Activated CD8-positive, alpha-beta memory T cell treated with anti-CD3 and anti-CD28 coated beads for 36 hours (primary cell): Measurements from ENCODE around the gene ARCN1. TPM values are rescaled to one million over a fixed set of nuclear protein-coding genes. Genes with fewer than 3 reads are reported as not detected.

Experiments used
- CTCF ChIA-PET: fragments of 350-600 bp; sonication (Branson Sonifier 250); formaldehyde crosslinking; loops from one replicate; lab custom pipeline; 2021; ENCODE audit warnings: antibody characterized with exemption; lab: Charles Lee
- POLR2A ChIA-PET: fragments of 350-600 bp; sonication (Branson Sonifier 250); formaldehyde crosslinking; loops from one replicate; lab custom pipeline; 2021; ENCODE audit warnings: antibody characterized with exemption; lab: Charles Lee
- total RNA-seq, 2 experiments: library from RNA; stranded (reverse); gene quantifications; one replicate each; pipeline ENCODE4 v1.2.3, GENCODE V29; 2021

ARCN1 gene
- total RNA-seq, 2 experiments from 2014 or later = 146 to 148 TPM

- CTCF ChIA-PET = interaction anchor here (5.3 kb wide), 1 partner anchor 10 kb away, joined by 61 read pairs; the partner anchor contains the start of gene PHLDB1
Measured at GRCh38 chr11:118596224-118597146, 24.3 kb downstream of the ARCN1 start.

GRCh38 chr11:118597556-118597955 is 25.3 kb downstream of the ARCN1 start:
- ChIA-PET CTCF (interaction anchor here (2.2 kb wide), 1 partner anchor 15 kb away, joined by 7 read pairs; no protein-coding TSS in a partner anchor), POLR2A (no interaction called here)

More at GRCh38 chr11:118596224-118597146, 24.3 kb downstream of the ARCN1 start:
- POLR2A ChIA-PET = no interaction called here

- ChIA-PET POLR2A (no interaction called here), CTCF (interaction anchor here (1.2 kb wide), 1 partner anchor 9 kb away, joined by 3 read pairs; no protein-coding TSS in a partner anchor)
Measured at GRCh38 chr11:118602331-118602730, 30.1 kb downstream of the ARCN1 start.

- POLR2A ChIA-PET = interaction anchor here (0.5 to 0.7 kb wide), 2 partner anchors 241 to 1746 kb away, joined by 4 to 5 read pairs; no protein-coding TSS in a partner anchor
- CTCF ChIA-PET = interaction anchor here (0.7 to 6.5 kb wide), 3 partner anchors 10 to 27 kb away, joined by 3 to 61 read pairs (median 6); no protein-coding TSS in a partner anchor
Measured at GRCh38 chr11:118603709-118604108, 31.5 kb downstream of the ARCN1 start.

GRCh38 chr11:118604566-118604965 is 32.4 kb downstream of the ARCN1 start:
- CTCF ChIA-PET = interaction anchor here (2.1 to 6.5 kb wide), 2 partner anchors 9 to 11 kb away, joined by 6 to 61 read pairs; no protein-coding TSS in a partner anchor
- POLR2A ChIA-PET = interaction anchor here (0.7 kb wide), 1 partner anchor 1747 kb away, joined by 4 read pairs; no protein-coding TSS in a partner anchor

- ChIA-PET POLR2A (no interaction called here), CTCF (interaction anchor here (2.0 to 6.5 kb wide), 3 partner anchors 8 to 13 kb away, joined by 4 to 61 read pairs (median 6); no protein-coding TSS in a partner anchor)
Measured at GRCh38 chr11:118605116-118605867, 33.1 kb downstream of the ARCN1 start.

- POLR2A ChIA-PET = interaction anchor here (0.5 to 0.6 kb wide), 2 partner anchors 8 to 168 kb away, joined by 7 to 10 read pairs; no protein-coding TSS in a partner anchor
- CTCF ChIA-PET = interaction anchor here (2.0 to 6.5 kb wide), 2 partner anchors 12 to 13 kb away, joined by 4 to 61 read pairs; no protein-coding TSS in a partner anchor
Measured at GRCh38 chr11:118606157-118606843, 34.1 kb downstream of the ARCN1 start.

- ChIA-PET POLR2A (interaction anchor here (0.5 to 0.6 kb wide), 3 partner anchors 9 to 168 kb away, joined by 4 to 10 read pairs (median 7); no protein-coding TSS in a partner anchor), CTCF (interaction anchor here (0.5 to 6.5 kb wide), 3 partner anchors 12 to 197 kb away, joined by 4 to 61 read pairs (median 4); no protein-coding TSS in a partner anchor)
Measured at GRCh38 chr11:118606844-118607228, 34.6 kb downstream of the ARCN1 start.

GRCh38 chr11:118607401-118608359 is 35.5 kb downstream of the ARCN1 start, which contains the start of gene PHLDB1:
Gene PHLDB1 (plus strand): TSS chr11:118607615. CDS start chr11:118613837, 6,222 bp downstream.
- POLR2A ChIA-PET = interaction anchor here (0.6 kb wide), 1 partner anchor 28 kb away, joined by 4 read pairs; no protein-coding TSS in a partner anchor

GRCh38 chr11:118608360-118609227 is 36.4 kb downstream of the ARCN1 start:
- POLR2A ChIA-PET = interaction anchor here (0.5 to 0.6 kb wide), 2 partner anchors 261 to 487 kb away, joined by 3 read pairs; no protein-coding TSS in a partner anchor

More at GRCh38 chr11:118607401-118608359, 35.5 kb downstream of the ARCN1 start, which contains the start of gene PHLDB1:
- CTCF ChIA-PET = interaction anchor here (0.5 to 6.5 kb wide), 4 partner anchors 7 to 197 kb away, joined by 3 to 61 read pairs (median 4); no protein-coding TSS in a partner anchor

GRCh38 chr11:118609380-118610224 is 37.4 kb downstream of the ARCN1 start:
- ChIA-PET CTCF (interaction anchor here (0.5 to 6.5 kb wide), 14 partner anchors 9 to 391 kb away, joined by 3 to 61 read pairs (median 3); no protein-coding TSS in a partner anchor), POLR2A (interaction anchor here (0.6 to 0.7 kb wide), 3 partner anchors 260 to 584 kb away, joined by 3 to 5 read pairs (median 3); no protein-coding TSS in a partner anchor)

More at GRCh38 chr11:118608360-118609227, 36.4 kb downstream of the ARCN1 start:
- CTCF ChIA-PET = interaction anchor here (0.5 to 6.5 kb wide), 8 partner anchors 8 to 392 kb away, joined by 3 to 61 read pairs (median 3); no protein-coding TSS in a partner anchor

- ChIA-PET CTCF (interaction anchor here (0.6 to 1.3 kb wide), 7 partner anchors 12 to 347 kb away, joined by 3 to 6 read pairs (median 3); no protein-coding TSS in a partner anchor), POLR2A (interaction anchor here (0.7 to 0.8 kb wide), 2 partner anchors 492 to 585 kb away, joined by 3 to 5 read pairs; no protein-coding TSS in a partner anchor)
Measured at GRCh38 chr11:118610225-118610772, 38.1 kb downstream of the ARCN1 start.

GRCh38 chr11:118610773-118611432 is 38.7 kb downstream of the ARCN1 start:
- ChIA-PET CTCF (interaction anchor here (0.6 to 1.3 kb wide), 8 partner anchors 9 to 346 kb away, joined by 3 to 6 read pairs (median 3); no protein-coding TSS in a partner anchor), POLR2A (interaction anchor here (0.8 kb wide), 1 partner anchor 491 kb away, joined by 3 read pairs; no protein-coding TSS in a partner anchor)
